GM21619 (cell line): Measurements from ENCODE around the gene OBSL1.

Source experiments
- ATAC-seq: cut with Tn5 transposase; IDR thresholded peaks from one replicate; pipeline ENCODE4 v1.9.1; 2021; ENCODE audit not compliant: unreplicated experiment

OBSL1 gene

DNA sequence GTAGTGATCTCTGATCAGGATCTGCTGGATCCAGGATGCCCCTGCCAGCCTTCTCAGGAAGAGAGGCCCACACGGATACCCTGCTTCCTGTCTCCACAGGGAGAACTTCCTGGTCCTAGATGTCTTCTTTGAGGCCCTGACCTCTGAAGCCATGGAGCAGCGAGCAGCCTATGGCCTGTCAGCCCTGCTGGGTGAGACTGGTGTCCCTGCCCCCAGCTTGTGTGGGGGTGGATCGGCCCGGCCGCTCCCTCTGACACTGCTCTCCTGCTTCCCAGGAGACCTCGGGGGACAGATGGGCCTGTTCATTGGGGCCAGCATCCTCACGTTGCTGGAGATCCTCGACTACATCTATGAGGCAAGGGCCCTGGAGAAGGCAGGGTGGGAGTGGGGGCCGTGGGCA is 34.4 kb downstream of the OBSL1 start:
- no peak for ATAC-seq

DNA sequence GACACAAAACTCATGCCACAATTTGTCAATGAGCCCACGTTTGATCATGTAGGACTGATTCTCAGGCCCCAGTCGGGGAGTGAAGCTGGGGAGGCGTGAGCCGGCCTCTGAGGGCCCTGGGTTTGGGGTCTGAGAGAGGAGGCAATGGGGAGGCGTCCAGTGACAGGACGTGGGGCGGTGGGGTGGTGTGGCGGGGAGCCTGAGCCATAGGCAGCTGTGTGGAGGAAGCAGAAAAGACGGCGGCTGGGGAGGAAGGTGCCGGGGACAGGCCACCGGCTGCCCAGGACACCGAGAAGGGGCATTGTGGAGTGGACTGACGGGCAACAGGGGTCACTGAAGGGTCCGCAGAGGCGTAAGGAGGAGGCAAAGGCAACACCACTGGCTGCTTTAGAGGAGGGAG is 34.9 kb downstream of the OBSL1 start:
- no peak for ATAC-seq

DNA sequence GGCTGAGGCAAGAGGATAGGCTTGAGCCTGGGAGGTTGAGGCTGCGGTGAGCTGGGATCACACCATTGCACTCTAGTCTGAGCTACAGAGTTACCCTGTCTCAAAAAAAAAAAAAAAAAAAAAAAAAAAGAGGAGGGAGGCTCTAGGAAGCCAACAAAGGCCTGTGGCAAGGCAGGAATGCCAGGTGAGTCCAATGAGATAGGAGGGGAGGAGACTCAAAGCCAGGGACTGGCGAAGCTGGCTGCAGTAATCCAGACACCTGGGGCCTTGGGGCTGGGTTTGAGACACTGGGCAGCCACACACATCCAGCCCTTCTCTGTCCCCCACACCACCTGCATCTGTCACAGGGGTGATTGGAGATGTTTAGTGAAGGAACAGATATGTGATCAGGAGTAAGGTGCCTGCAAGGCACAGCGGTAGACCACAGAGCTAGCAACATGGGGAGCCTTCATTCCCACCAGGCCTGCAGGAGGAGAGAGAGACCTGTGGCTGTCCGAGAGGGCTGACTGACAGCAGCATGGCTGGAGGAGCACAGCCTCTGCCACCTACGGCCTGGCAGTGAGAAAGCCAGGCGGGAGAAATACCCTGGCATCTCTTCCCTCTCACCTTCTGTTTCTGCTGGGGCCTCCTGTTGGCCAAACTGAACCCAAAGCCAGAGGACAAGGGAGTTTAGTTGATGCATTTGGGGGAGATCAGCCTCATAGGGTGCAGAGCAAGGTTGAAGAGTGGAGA is 37.2 kb downstream of the OBSL1 start:
- no peak for ATAC-seq

DNA sequence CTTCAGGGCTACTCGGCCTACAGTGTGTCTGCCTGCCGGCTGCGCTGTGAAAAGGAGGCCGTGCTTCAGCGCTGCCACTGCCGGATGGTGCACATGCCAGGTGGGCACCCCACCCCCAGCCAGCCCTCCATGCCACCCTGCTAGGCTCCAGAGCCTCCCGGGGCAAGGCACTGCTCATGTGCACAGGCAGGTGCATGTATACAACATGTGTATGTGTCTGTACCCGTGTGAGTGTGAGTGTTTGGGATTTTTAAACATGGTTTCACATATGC is 39.0 kb downstream of the OBSL1 start:
- no peak for ATAC-seq

DNA sequence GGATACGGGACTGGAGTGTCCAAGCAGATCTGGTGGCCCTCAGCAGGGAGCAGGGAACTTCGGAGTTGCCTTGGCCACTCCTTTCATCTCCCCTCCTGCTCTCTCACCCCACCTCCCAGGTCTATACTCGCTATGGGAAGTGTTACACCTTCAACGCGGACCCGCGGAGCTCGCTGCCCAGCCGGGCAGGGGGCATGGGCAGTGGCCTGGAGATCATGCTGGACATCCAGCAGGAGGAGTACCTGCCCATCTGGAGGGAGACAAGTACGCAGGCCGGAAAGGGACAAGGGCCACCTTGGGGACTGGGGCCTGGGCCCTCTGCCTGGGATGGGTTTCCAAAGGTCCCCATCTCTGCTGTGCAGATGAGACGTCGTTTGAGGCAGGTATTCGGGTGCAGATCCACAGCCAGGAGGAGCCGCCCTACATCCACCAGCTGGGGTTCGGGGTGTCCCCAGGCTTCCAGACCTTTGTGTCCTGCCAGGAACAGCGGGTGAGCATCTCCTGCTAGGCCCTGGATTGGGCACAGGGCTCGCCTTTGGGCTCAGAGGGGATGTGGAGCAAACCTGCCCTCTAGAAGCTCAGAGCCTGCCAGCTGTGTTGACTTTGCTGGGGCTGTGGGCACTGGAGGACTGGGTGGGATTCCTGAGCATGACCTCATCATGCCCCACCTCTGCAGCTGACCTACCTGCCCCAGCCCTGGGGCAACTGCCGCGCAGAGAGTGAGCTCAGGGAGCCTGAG is 39.5 kb downstream of the OBSL1 start:
- no peak for ATAC-seq

DNA sequence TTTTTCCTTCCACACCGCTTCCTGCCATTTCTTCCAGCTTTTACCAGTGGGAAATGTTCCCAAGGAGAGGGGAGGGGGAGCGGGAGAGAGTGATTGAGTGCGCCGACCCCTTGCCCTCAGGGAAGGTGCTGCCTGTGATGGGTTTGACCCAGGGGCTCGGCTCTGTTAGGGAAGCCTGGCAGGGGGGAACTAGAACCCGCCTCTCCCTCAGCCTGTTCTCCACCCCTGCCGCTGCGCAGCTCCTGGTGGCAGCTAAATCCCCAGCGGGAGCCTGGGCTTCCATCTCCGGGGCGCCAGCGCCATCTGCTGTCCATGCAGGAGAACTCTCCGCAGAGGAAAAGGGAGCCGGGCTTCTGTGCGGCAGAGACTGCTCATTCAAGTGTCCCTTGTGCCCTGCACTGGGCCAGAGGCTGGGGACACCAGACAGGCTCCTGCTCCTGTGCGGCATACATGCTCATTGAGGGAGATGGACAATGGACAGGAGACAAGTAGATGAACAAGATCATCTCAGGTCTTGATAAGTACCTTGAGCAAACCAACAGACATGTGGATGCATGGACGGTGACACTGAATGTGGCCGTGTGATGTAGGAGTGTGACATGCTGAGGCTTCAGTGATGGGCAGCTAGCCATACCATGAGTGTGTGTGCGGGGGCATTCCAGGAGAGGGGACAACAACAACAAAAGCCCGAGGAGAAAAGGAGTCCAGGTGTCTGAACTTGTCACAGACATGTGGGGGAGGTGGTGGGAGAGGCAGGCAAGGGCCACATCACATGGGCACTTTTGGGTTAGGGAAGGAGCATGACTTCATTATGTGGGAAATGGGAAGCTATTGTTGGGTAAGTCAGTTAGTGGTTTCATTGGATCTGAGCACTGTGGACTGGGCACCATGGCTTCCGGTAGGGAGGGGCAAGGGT is 41.0 kb downstream of the OBSL1 start:
- ATAC-seq, result peak; percentile 92

DNA sequence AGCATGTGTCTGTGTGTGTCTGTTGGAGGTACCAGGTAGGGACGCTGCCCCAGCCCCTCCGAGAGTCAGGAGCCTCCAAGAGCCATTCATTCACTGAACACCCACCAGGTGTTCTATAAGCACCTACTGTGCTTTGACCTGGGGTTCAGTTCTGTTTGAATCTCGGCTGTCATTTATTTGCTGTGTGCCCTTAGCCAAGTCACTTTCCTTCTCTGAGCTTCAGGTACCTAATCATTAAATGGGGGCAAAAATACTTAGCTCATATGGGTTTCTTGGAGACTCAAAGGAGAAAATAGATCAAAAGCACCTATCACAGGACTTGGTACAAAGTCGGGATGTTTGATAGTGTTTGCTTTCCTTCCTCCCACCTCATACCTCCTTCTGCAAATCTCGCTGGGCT is 43.9 kb downstream of the OBSL1 start:
- no peak for ATAC-seq

DNA sequence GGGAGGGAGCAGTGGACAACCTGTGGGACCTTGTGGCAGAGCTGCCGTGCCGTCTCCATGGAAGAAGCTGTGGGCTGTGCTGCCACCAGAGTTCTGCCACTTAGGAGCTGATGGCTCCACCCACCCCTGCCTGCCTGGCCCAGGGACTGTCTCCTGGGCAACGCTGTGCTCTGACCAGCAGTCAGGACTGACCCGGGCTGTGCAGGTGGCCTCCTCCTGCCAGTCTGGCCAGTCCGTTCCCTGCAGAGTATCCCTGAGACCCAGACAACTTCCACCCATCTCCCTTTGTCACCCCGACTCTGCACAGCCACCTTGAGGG is 44.3 kb downstream of the OBSL1 start:
- no peak for ATAC-seq

DNA sequence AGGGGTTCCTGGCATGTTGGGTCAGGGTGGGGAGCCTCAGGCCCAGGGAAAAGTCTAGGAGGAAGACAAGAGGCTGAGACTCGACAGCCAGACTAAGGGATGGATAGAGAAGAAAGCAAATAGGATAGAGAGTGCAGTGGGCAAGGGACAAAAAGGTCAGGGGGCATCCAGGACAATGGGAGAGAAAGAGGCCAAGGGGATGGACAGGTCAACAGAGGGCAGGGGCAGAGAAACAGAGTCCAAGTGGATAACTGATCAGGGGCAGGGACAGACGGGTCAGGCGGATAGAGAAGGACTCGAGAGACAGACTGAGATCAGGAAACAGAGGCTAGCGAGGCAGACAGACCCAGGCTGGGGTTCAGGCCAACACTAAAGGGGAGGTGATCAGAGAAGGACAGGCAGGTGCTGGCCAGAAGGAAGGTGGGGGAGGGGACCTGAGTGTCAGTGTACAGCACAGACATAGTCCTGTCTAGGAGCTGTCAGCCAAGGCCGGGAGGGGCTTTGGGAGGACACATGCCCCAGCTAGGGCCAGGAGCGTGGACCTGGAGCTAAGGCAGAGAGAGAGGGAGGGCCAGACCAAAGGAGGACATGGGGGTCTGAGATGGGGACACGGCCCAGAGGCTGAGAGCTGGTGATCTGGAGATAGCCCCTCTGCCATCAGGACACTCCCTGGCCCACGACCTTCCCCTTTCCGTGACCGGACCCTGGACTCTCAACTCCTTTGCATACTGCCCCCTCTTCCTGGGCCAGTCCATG is 44.8 kb downstream of the OBSL1 start:
- no peak for ATAC-seq

DNA sequence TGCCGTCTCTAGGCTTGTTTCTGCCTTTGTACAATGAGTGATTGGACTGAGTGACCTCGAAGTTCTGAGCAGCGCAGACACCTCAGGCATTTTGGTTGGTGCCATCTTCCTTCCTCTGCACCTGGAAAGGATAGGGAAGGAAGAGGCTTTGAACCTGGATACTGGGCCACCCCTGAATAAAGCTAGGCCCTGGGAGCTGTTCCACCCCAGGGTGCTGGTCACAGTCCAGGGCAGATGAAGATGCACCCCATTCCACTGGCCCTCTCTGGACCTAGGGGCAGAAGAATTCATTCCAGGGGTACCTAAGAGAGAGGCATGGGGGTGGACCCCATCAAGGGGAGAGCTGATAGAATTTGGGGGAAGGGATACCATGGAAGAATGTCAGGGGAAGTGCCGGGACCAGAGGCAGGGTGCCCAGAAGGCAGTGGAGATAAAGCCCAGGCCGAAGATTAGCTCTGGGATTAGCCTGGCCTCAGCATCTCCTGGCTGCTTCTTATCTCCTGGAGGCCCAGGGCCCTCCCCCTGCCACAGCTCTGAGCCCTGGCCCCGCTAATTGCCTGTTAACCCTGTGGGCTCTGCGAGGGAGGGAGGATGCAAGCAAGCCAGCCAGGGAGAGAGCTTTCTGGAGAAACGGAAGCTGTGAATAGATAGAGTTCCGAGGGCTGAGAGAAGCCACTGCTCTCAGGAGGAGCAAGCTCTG is 45.7 kb downstream of the OBSL1 start:
- ATAC-seq, result no peak

DNA sequence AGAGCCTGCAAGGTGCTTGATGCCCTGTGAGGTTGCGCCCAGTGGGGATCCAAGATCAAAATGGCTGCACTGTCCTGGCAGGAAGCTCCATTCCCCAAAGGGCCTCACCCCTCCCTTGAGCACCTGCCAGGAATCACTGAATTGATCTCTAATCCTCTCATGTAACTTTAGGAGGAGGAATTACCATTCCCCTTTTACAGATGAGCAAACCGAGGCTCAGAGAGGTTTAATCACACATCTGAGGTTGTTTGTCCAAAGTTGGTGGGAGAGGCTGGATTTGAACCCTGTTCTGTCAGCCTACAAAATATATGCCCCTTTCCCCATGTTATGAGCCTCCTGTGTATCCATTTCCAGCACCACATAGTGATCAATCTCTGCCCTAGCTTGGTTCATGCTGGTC is 46.5 kb downstream of the OBSL1 start:
- ATAC-seq, result no peak

DNA sequence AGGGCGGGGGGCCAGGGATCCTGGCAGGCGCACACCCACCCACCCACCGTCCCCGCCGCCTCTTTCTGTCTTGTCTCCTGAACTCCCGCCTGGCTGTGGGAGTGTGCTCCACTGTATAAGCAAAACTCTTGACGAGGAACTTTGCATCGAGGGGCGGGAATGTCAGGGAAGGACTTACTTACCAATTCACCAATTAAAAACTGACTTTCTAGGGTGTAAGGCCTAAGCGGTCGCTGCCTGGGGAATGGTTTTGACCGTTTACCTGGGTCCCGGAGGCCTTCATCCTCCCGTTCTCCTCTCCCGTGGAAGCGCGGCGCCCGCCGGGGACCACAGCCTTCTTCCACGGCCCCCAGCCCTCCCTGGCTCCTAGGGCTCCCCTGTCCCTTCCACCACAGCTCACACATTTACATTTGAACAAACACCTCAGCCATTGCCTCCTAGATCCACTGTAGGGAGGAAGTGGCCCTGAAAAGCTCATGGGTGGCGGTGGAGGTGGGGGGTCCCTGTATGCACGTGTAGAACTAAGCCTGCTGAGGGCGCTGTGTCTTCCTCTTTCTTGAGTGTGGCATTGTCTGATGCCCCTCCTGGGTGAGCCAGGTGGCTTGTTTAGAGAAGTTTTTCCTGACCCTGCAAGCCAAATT is 48.2 kb downstream of the OBSL1 start:
- ATAC-seq, result no peak

DNA sequence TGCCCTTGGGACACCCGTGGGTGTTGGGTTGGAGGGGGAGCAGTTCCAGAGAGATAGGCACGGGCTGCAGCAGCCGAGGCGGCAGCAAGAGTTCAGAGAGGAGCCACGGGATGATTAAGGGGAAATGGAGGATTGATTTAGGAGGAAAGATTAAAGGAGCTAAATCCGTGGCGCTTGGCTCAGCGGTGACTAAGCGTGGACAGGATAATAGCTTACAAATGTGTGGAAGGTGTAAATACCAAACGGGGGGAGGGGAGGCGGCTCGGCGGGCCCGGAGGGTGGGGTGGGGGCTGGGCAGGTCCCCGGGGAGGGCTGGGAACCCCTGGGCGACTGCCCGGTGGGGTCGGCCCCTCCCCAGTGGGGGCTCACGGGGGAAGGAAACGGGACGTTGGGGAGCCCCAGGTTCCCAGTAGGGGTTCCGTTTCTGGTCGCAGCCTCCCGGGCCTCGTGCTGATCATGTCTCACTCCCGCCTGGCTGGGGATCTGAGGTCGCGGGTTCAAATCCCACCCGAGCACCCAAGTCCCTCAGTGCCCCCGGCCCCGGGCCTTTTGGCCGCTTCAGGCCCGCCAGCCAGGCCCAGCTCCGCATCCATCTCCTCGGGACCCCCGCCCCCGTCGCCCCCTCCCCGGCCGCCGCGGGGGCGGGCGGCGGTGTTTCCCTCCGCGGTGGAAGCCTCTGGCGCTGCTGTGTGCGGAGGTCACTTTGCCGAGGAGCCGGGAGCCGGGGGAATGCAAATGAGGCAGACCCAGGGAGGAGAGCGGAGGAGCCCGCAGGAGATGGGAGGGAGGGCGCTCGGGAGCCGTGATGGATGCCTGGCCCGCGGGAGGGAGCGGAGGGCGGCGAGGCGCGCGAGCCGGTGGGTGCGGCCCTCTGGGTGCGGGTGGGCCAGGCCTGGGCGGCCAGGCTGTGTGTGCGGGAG is 49.0 kb downstream of the OBSL1 start:
- no peak for ATAC-seq

DNA sequence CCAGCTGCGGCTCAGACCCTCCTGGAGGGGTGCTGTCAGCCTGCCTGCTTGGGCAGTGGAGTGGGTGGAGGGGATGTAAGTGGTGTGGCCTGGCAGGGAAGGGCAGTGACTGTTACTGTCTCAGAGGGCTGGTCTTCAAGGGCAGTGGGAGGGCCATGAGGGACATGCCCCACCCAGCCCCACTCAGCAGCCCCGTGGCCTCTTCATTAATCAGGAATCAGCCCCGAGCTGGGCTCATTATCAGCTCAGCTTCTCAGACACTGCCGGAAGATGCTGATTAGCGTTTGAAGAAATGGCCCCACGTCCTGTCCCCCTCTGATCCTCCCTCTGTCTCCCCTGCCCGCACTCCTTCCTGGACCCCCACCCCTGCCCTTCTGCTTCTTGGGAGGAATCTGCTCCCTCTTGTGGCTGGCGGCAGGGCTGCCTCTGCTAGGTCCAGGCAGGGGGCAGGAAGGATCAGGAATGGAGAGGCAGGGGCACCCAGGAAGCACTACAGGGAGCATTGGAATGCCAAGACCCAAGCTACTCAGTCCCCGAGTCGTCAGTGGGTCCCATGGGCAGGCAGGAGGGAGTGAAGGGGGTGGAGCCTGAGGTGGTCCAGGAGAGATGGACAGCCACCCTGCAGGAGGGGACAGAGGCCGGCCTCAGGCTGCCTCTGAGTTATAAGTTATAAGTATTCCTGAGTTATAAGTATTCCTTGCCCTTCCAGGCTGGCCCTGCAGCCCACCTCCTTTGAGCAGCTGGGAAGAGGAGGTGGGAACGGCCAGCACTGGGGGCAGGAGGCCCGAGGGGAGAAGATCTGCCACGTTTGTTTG is 50.1 kb downstream of the OBSL1 start:
- no peak for ATAC-seq

DNA sequence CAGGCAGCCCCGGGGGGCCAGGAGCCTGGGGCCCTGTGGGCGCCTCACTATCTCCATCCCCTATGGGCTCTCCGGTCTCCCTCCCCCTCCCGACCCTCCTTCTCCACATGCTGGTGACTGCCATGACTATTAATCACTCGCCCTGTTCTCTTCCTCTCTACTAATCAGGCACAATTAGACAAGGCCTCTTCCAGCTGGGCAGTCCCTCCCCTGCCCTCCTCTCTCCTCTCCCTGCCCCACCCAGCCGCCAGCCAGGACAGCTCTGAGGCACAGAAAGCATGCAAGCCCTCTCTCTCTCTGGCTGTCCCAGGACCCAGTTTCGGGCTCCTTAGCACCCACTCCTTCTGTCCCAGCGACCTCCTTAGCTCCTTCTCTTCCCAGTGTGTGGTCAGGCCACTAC is 51.3 kb downstream of the OBSL1 start:
- ATAC-seq, result no peak

DNA sequence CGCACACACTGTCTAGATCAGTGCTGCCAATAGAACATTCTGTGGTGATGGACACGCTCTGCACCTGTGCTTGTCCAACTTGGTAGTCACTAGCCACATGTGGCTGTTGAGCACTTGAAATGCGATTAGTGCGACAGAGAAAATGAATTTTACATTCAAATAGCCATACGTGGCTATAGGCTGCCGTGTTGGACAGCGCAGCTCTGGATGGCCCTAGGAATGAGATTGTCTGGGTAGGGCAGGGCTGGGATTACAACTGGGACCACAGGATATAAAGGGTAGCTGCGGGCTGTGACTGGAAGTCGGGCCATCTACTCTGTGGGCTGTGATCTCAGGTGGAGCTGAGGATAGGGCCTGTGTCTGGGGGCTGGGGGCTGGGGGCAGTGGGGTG is 51.8 kb downstream of the OBSL1 start:
- ATAC-seq, result no peak

DNA sequence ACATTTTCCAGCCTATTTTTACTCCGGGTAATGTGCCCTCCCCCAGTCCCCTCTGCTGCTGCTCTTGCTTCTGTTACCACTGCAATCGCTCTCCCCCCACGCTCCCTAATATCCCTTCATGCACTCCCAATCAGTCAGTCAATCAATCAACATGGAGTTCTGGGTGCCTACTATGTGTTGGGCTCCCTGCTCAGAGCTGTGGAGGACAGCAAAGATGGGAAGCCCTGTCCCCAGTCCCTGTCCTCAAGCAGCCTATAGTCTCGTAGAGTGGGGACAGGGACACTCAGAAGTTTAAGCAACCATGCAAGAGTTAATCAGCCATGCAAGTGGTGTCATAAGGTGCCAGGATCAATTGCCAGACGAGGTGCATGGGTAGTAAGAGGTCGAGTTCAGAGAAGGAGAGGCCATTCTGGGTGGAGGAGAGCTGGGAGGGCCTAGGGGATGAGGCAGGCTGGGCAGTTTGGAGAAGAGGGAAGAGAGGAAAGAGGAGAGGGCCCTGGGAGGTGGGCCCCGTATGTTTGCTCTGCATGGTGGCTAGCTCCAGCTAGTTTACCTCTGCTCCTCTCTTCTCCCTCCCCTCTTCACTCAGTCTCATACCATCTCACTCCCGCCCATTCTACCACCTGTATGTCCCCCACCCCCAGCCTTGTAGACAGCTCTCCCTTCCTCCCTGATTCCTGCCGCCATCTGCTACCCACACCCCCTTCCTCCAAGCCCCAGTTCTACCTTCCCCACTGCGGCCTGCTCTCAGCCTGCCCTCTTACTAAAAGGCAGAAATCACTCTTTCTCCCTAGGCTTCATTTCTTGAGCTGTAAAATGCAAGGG is 53.2 kb downstream of the OBSL1 start:
- no peak for ATAC-seq

DNA sequence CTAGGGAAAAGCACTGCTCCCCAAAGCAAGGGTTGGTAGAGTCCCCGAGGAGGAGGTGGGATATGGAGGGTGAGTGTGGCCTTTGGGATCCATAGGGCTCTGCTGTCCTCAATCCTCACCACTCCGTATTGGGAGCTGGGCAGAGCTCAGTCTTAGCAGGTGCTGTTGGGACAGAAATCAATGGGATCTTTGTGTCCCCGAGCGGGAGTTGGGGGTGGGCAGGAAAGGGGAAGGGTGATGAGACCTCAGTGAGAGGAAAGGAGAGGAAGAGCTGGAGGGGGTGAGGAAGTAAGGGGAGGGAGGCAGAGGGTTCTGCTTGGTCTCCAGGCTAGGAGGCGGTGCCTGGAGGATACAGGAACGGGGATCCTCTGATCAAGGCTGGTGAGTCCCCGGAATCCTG is 54.5 kb downstream of the OBSL1 start:
- ATAC-seq, result no peak
